HEK293 (cell line): ENCODE measurements around the gene ETHE1.

ENCODE experiments used
- CTCF ChIA-PET: fragments of 350-600 bp; formaldehyde crosslinking; extraction: SDS; loops from one replicate; lab custom pipeline; 2021; ENCODE audit warnings: antibody characterized with exemption; lab: Yijun Ruan, JAX
- POLR2A ChIA-PET: fragments of 300-600 bp; formaldehyde crosslinking; extraction: SDS; loops from one replicate; lab custom pipeline; 2020; ENCODE audit warnings: antibody characterized with exemption, inconsistent platforms; lab: Yijun Ruan, JAX
- H3K27ac ChIP-seq: fragments of 200-500 bp; sonication (Bioruptor generic); 2 replicates; pipeline ENCODE4 v1.5.1; 2014; ENCODE audit warnings: low read depth, low read length, control low read depth, inconsistent platforms; ENCODE audit errors: extremely low read depth
- H3K36me3 ChIP-seq, 2 experiments: fragments of 200-500 bp in 1 of 2; sonication (Bioruptor generic) in 1 of 2; 1 replicate in 1 of 2; 2 replicates in 1 of 2; pipeline ENCODE4 v1.5.1; 2014 to 2017; ENCODE audit warnings: inconsistent platforms in 2 of 2, low read length in 2 of 2; ENCODE audit not compliant: control insufficient read depth in 2 of 2, insufficient read depth in 1 of 2
- H3K4me1 ChIP-seq: fragments of 200-500 bp; sonication (Bioruptor generic); 2 replicates; pipeline ENCODE4 v1.5.1; 2014; ENCODE audit warnings: mild to moderate bottlenecking, low read length, inconsistent platforms; ENCODE audit not compliant: control insufficient read depth, insufficient read depth
- H3K4me3 ChIP-seq: 2 replicates; pipeline ENCODE4 v1.5.1; 2011; ENCODE audit warnings: low read depth, mild to moderate bottlenecking, control low read depth, low read length, moderate library complexity
- H3K9me3 ChIP-seq: fragments of 200-500 bp; sonication (Bioruptor generic); 2 replicates; pipeline ENCODE4 v1.5.1; 2014; ENCODE audit warnings: low read depth, low read length, inconsistent platforms; ENCODE audit not compliant: control insufficient read depth, insufficient read depth
- GLIS2 ChIP-seq: fragments of 450-650 bp; formaldehyde crosslinking; IDR thresholded peaks from 2 replicates; pipeline ENCODE4 v1.5.1; 2016; ENCODE audit warnings: missing biosample characterization, missing genetic modification characterization
- KLF17 ChIP-seq: fragments of 450-650 bp; formaldehyde crosslinking; IDR thresholded peaks from 2 replicates; pipeline ENCODE4 v1.5.1; 2016; ENCODE audit warnings: missing biosample characterization, missing genetic modification characterization
- PATZ1 ChIP-seq: fragments of 450-650 bp; formaldehyde crosslinking; IDR thresholded peaks from 2 replicates; pipeline ENCODE4 v1.5.1; 2016; ENCODE audit warnings: missing biosample characterization, missing genetic modification characterization
- PRDM1 ChIP-seq: fragments of 450-650 bp; formaldehyde crosslinking; IDR thresholded peaks from 2 replicates; pipeline ENCODE4; 2016; ENCODE audit warnings: missing biosample characterization, missing genetic modification characterization
- ZIC2 ChIP-seq: fragments of 450-650 bp; formaldehyde crosslinking; IDR thresholded peaks from 2 replicates; pipeline ENCODE4 v1.5.1; 2016; ENCODE audit warnings: missing biosample characterization, missing genetic modification characterization
- ZNF132 ChIP-seq: fragments of 450-650 bp; formaldehyde crosslinking; IDR thresholded peaks from 2 replicates; pipeline ENCODE4 v1.5.1; 2017; ENCODE audit warnings: missing biosample characterization, missing genetic modification characterization, borderline replicate concordance
- ZNF148 ChIP-seq: fragments of 450-650 bp; formaldehyde crosslinking; IDR thresholded peaks from 2 replicates; pipeline ENCODE4 v1.5.0; 2017; ENCODE audit warnings: missing biosample characterization, missing genetic modification characterization, borderline replicate concordance
- ZNF16 ChIP-seq: fragments of 450-650 bp; formaldehyde crosslinking; IDR thresholded peaks from 2 replicates; pipeline ENCODE4 v1.5.1; 2016; ENCODE audit warnings: low read depth, missing biosample characterization, missing genetic modification characterization
- ZNF223 ChIP-seq: fragments of 450-650 bp; formaldehyde crosslinking; IDR thresholded peaks from 2 replicates; pipeline ENCODE4 v1.5.1; 2016; ENCODE audit warnings: missing biosample characterization, missing genetic modification characterization
- ZNF26 ChIP-seq: fragments of 450-650 bp; formaldehyde crosslinking; IDR thresholded peaks from 2 replicates; pipeline ENCODE4 v1.5.1; 2016; ENCODE audit warnings: missing biosample characterization, missing genetic modification characterization
- ZNF274 ChIP-seq, 2 experiments: fragments of 200-500 bp in 1 of 2; fragments of 450-650 bp in 1 of 2; sonication (Bioruptor generic) in 1 of 2; formaldehyde crosslinking in 1 of 2; IDR thresholded peaks; 2 replicates each; pipeline versions ENCODE4 v1.5.1 to v1.6.1; 2014 to 2016; ENCODE audit warnings: borderline replicate concordance in 1 of 2, inconsistent platforms in 1 of 2, low read length in 1 of 2, missing biosample characterization in 1 of 2, missing genetic modification characterization in 1 of 2
- ZNF354C ChIP-seq: fragments of 450-650 bp; formaldehyde crosslinking; IDR thresholded peaks from 2 replicates; pipeline ENCODE4 v1.5.1; 2016; ENCODE audit warnings: missing biosample characterization, missing genetic modification characterization, low read depth, borderline replicate concordance
- ZNF600 ChIP-seq: fragments of 450-650 bp; formaldehyde crosslinking; IDR thresholded peaks from 2 replicates; pipeline ENCODE4 v1.5.1; 2016; ENCODE audit warnings: missing biosample characterization, missing genetic modification characterization

The ETHE1 gene

GRCh38 chr19:43552198-43552450, 25.1 kb upstream of the ETHE1 start:
- Histone ChIP-seq H3K36me3 (peaks cover 72 to 85% of the 10 kb centered on the region in 2 experiments), H3K4me3 (no peak overlapping the region), H3K4me1 (no peaks in the 10 kb centered on the region), H3K9me3 (no peaks in the 10 kb centered on the region), H3K27ac (no peak overlapping the region)
- POLR2A ChIA-PET, result no interaction called here
- CTCF ChIA-PET, result interaction anchor here (1.1 to 8.2 kb wide), 3 partner anchors 14 to 43 kb away, joined by 4 to 138 read pairs (median 5); partner anchors contain the start of gene ZNF575
- TF ChIP-seq ZNF223 (tag by site-specific recombination), result no peak
- TF ChIP-seq GLIS2, result 0 out of 2 replicates have a peak, but pooled peaks have one; percentile 5

- Histone ChIP-seq H3K36me3 (peaks cover 77 to 84% of the 10 kb centered on the region in 2 experiments), H3K27ac (no peak overlapping the region), H3K4me3 (no peak overlapping the region), H3K9me3 (no peaks in the 10 kb centered on the region), H3K4me1 (no peaks in the 10 kb centered on the region)
- TF ChIP-seq ZNF354C (tag by site-specific recombination) (no peak), ZNF132 (no peak), PATZ1 (no peak), ZNF148 (tag by site-specific recombination) (0 out of 2 replicates have a peak, but pooled peaks have one; percentile 60), KLF17 (tag by site-specific recombination) (no peak), ZNF26 (tag by site-specific recombination) (no peak), ZNF16 (tag by site-specific recombination) (no peak), ZNF600 (tag by site-specific recombination) (peak; percentile 50; the same call in 1 of the 2 replicates), ZNF274 (IDR thresholded peaks at IDR 0.05; ENCODE audit: low read length) (no peak), ZNF274 (tag by site-specific recombination; IDR thresholded peaks at IDR 0.05; ENCODE audit: borderline replicate concordance) (peak; percentile 53; the same call in 1 of the 2 replicates), GLIS2 (peak; percentile 11; the same call in 1 of the 2 replicates), PRDM1 (tag by site-specific recombination) (peak; percentile 94), ZIC2 (tag by site-specific recombination) (no peak)
- ChIA-PET CTCF (interaction anchor here (0.6 to 8.2 kb wide), 4 partner anchors 14 to 126 kb away, joined by 3 to 138 read pairs (median 4); partner anchors contain the start of gene ZNF575), POLR2A (no interaction called here)
Measured at GRCh38 chr19:43551399-43552197, 24.6 kb upstream of the ETHE1 start.
